Fibroblast of skin of left biceps (primary cell): ENCODE data around the gene CLEC2D.
"Not testable (repeated sequence)": the region's sequence is repeated elsewhere in the genome, so short reads cannot be mapped to it uniquely, and the experiment has no call there.

ENCODE experiments used
- DNase-seq, 2 experiments: peaks; one replicate each; pipeline ENCODE4 v3.0.0-alpha.2; 2013; ENCODE audit warnings: low read depth in 2 of 2

CLEC2D gene

GRCh38 chr12:9699898-9700605 is 30.5 kb downstream of the CLEC2D start:
- no peak for DNase-seq

DNA sequence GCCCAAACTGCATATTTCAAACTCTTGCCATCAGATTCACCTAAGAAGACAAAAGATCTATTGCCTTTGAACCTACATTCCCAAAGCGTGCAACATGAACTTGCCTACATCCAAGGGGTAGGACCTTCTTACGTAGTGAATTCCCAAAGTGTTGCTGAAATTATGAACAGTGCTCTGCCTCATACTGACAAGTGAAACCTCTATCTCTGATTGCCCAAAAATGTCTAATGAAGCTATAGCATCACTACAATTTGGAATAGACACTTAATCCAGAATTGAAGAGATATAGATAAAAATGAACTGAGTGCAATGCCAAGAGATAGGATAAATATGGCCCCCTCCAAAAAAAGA is 31.1 kb downstream of the CLEC2D start:
- DNase-seq, result no peak

GRCh38 chr12:9701380-9702154 is 32.1 kb downstream of the CLEC2D start:
- DNase-seq, result no peak

DNA sequence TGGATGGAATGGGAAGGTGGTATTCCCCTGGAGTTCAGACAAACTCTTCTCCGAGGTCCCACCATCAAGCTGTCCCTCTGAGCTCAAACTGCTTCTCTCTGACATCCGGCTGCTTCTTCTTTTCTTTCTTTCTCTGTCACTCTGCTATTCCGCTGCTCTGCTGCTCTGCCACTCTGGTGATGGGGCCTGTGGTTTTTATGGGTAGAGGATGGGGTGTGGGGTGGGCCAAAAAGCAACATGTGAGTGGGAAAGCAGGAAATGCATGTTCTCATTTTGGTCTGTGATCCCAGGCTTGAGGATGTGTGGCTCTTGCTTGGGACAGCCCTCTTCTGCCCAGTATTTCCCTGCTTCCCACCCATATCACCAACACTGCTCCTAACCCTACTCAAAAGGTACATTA is 32.7 kb downstream of the CLEC2D start:
- DNase-seq, result no peak

- DNase-seq, result not testable (repeated sequence)
These were observed 35.0 kb downstream of the CLEC2D start for GRCh38 chr12:9704561-9704960.

GRCh38 chr12:9706086-9706685 is 36.7 kb downstream of the CLEC2D start:
- DNase-seq, result no peak

GRCh38 chr12:9707356-9707755 is 37.8 kb downstream of the CLEC2D start:
- DNase-seq, result no peak

DNA sequence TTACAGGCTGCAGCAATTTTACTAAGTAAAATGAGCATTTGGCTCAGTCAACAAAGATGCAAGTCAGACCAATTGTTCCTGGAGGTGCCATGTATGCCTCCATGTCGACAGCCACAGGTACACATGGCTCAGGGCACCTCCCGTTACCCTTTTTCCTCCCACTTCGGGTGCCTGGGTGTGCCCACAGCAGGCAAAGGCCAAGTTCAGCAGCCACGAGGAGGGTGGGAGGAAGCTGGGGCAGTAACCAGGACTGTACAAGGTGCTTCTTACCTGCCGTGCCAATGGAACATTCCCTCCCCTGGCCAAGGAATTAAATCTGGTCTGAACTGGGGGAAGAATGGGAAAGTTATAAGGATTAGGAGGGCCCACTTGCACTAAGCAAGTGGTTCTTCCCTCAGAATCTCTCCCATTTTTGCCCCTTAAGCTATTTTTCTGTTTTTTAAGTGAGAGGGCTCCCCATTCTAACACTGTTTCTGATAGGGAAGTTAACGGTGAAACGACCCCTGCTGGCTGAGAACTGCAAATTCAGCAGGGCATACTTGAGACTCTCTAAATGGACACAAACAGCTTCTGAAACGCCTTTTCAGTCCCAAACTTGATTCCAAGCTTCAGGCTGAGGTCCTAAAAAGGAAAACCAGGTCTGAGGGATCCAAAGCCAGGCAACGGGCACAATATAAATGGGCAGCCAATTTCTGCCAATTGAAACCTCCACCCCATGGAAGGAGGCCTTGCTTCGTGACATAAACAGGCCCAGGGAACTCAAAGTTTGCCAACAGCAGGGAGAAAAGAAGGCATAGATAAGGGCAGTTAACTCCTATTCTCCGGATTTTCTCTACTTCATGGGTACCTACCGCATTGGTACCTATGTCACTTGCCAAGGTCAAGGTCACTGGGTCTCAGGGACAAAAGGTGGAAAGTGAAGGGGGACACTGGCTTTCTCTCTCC is 38.6 kb downstream of the CLEC2D start:
- DNase-seq, result peak; percentile 10 to 11

GRCh38 chr12:9708853-9709252 is 39.3 kb downstream of the CLEC2D start:
- no peak for DNase-seq

GRCh38 chr12:9710584-9711375 is 41.3 kb downstream of the CLEC2D start:
- DNase-seq, result no peak

DNA sequence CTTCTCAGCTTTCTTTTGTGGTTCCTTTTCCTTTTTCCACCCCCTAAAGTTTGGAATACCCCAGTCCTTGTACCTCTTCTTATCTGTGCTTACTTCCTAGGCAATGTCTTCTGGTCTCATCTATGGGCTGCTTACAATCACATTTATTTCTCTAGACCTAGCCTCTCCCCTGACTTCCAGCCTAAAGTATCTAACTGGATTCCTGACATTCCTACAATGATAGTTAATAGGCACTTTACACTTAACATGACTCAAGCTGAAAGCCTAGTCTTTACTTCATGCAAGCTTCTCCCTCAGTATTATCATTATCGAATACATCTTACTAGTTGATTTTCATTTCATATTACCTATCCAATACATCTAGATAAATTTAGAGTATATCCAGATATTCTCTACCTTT is 42.2 kb downstream of the CLEC2D start:
- DNase-seq, result peak in 1 of 2 experiments; percentile 8

DNA sequence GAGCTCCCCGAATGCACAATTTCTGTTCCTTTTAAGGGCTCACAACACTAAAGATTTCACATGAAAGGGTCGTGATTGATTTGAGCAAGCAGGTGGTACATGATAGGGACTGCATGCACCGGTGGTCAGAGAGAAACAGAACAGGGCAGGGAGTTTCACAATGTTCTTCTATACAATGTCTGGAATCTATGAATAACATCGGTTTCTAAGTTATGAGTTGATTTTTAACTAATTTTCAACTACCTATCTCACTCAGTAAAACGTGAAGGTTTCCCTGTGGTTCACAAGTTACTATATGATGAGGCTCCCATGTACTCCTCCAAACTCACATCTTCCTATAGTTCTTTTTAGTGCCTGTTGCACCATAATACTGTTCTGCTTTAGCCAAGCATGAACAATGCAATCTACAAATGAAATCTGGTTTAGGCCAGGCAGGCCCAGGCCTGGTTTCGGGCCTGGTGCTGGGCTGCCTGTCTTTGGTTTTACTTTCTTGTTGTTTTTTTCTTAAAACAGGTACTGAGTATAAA is 43.6 kb downstream of the CLEC2D start:
- DNase-seq, result not testable (repeated sequence)

- no peak for DNase-seq
These were observed 47.8 kb downstream of the CLEC2D start for GRCh38 chr12:9717070-9717925.

GRCh38 chr12:9718968-9719367 is 49.5 kb downstream of the CLEC2D start:
- DNase-seq, result no peak

GRCh38 chr12:9719790-9720189 is 50.3 kb downstream of the CLEC2D start:
- DNase-seq, result no peak

GRCh38 chr12:9721394-9722092 is 52.0 kb downstream of the CLEC2D start:
- DNase-seq, result no peak

- no peak for DNase-seq
These were observed 54.5 kb downstream of the CLEC2D start for GRCh38 chr12:9724023-9724422.

DNA sequence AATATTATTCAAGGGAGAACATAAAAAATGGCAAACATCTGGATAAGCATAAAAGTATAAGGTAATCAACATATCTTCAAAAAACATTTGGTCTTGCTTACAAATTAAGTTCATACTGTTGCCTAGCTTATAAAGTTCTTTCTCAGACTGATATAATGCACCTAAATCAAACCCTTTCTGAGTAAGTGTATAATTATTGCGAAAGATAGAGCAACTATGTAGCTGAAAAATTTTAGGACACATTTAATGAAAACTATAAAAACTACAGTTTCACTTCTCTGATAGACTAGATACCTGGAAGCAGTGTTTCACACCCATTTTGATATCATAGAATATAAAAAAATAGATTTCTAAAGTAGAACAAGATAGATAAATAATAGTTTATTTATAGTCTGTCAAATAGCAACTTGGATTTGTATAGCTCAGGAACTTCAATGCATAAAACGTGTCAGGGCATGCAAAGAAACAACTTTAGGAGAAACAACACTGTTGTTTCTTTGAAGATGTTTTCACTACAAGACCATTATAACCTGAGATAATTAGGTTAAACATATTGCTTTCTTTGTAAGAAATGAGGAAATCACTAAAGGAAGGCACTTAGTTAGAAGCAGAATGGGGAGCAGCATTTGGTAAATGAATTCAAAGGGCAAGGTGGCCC is 55.8 kb downstream of the CLEC2D start:
- no peak for DNase-seq

DNA sequence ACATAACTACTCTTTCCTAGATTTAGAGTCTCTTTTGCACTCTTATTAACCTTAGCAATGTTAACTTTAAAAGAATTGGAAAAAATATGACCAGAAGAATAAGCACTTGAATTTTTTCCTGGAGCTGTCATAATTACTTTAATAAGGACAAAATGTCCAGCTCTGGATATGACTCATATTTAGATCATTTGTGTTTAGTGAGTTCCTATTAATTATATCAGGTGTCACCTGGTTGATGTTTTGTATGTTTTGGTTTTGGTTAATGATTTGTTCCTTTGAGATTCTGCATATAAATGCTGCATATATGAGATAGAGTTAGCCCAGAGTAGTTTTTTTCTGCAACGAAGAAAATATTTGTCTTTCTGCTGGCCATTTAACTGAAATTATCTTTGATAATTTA is 58.3 kb downstream of the CLEC2D start:
- no peak for DNase-seq
